ENCODE results near the gene ANKS3.

ANKS3 gene

DNA sequence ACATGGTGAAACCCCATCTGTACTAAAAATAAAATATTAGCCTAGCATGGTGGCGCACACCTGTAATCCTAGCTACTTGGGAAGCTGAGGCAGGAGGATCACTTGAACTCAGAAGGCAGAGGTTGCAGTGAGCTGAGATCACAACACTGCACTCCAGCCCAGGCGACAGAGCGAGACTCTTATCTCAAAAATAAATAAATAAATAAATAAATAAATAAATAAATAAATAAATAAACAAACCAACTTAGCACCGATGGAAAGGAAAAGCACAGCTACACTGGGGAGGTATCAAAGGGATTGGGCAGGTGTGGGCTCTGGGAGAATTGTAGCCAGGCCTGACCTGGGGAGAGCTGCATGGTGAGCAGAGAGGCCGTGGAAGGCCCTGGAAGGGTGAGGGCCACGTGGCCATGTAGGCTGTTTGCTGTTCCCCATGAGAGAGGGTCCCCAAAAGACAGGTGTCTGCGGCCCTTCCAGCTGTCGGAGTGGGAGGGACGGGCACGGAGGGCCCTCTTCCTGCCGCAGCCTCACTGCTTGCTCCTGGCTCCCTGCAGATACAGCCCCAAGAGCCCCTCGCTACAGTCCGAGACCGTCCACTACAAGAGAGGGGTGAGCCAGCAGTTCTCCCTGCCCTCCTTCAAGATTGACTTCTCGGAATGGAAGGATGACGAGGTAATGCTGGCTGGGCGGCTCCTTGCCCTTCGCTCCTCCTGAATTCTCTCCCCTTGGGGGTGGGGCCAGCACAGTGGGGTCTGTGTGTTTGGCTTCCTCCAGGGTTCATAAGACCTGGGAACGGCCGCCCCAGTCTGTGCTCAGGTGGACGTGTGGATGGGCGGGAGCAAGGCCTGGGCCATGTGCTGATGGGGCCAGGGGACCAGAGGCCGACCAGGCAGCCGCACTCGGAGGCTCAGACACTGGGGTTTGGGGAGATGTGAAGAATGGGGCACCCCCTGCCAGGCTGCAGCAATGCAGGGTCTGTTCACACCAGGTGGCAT, 77.1 kb downstream of the ANKS3 start:
- no peak for DNase-seq
- no peak overlapping the region for H3K9ac ChIP-seq (ENCODE audit: low read depth, low read length)
- TF ChIP-seq, protein P1, sequence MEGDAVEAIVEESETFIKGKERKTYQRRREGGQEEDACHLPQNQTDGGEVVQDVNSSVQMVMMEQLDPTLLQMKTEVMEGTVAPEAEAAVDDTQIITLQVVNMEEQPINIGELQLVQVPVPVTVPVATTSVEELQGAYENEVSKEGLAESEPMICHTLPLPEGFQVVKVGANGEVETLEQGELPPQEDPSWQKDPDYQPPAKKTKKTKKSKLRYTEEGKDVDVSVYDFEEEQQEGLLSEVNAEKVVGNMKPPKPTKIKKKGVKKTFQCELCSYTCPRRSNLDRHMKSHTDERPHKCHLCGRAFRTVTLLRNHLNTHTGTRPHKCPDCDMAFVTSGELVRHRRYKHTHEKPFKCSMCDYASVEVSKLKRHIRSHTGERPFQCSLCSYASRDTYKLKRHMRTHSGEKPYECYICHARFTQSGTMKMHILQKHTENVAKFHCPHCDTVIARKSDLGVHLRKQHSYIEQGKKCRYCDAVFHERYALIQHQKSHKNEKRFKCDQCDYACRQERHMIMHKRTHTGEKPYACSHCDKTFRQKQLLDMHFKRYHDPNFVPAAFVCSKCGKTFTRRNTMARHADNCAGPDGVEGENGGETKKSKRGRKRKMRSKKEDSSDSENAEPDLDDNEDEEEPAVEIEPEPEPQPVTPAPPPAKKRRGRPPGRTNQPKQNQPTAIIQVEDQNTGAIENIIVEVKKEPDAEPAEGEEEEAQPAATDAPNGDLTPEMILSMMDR (IDR thresholded peaks at IDR 0.05; ENCODE audit: borderline replicate concordance, extremely low read depth, low read length, poor library complexity, severe bottlenecking), result no peak
- TF ChIP-seq EZH2 (IDR thresholded peaks at IDR 0.05; ENCODE audit: borderline replicate concordance, low read depth, low read length, severe bottlenecking), result no peak
- no peak overlapping the region for H3K4me2 ChIP-seq (ENCODE audit: insufficient read depth, low read length)
- H3K27ac ChIP-seq (ENCODE audit: low read length), result no peak overlapping the region
- peaks cover 30% of the 10 kb centered on the region for H4K20me1 ChIP-seq (ENCODE audit: insufficient read depth, low read length)
- no peak for ATAC-seq (ENCODE audit: insufficient read depth, low read depth)
- H3K9me3 ChIP-seq (ENCODE audit: insufficient read depth, low read length, severe bottlenecking), result no peaks in the 10 kb centered on the region
- H3K36me3 ChIP-seq (ENCODE audit: insufficient read depth, low read length), result peaks cover 68% of the 10 kb centered on the region
- H3K79me2 ChIP-seq (ENCODE audit: insufficient read depth, low read length), result peaks cover 10% of the 10 kb centered on the region; the same call in 1 of the 2 replicates
- H3K27me3 ChIP-seq (ENCODE audit: insufficient read depth, low read length, poor library complexity), result no peaks in the 10 kb centered on the region
- H3K4me1 ChIP-seq (ENCODE audit: insufficient read depth, low read length), result no peaks in the 10 kb centered on the region
- H3K4me3 ChIP-seq (ENCODE audit: low read depth in 1 of 2, low read length in 2 of 2), result no peak overlapping the region
- no peak overlapping the region for H2AFZ ChIP-seq (ENCODE audit: low read depth, low read length)

- H3K36me3 ChIP-seq (ENCODE audit: insufficient read depth, low read length), result peaks cover 68% of the 10 kb centered on the region
- TF ChIP-seq, protein P1 (IDR thresholded peaks at IDR 0.05; ENCODE audit: borderline replicate concordance, extremely low read depth, low read length, poor library complexity, severe bottlenecking), result no peak
- TF ChIP-seq EZH2 (IDR thresholded peaks at IDR 0.05; ENCODE audit: borderline replicate concordance, low read depth, low read length, severe bottlenecking), result no peak
- no peak for ATAC-seq (ENCODE audit: insufficient read depth, low read depth)
- peaks cover 26% of the 10 kb centered on the region for H4K20me1 ChIP-seq (ENCODE audit: insufficient read depth, low read length)
- no peaks in the 10 kb centered on the region for H3K4me1 ChIP-seq (ENCODE audit: insufficient read depth, low read length)
- H3K9ac ChIP-seq (ENCODE audit: low read depth, low read length), result no peak overlapping the region
- H3K27ac ChIP-seq (ENCODE audit: low read length), result no peak overlapping the region
- no peak for DNase-seq
- no peaks in the 10 kb centered on the region for H3K9me3 ChIP-seq (ENCODE audit: insufficient read depth, low read length, severe bottlenecking)
- H3K27me3 ChIP-seq (ENCODE audit: insufficient read depth, low read length, poor library complexity), result no peaks in the 10 kb centered on the region
- H2AFZ ChIP-seq (ENCODE audit: low read depth, low read length), result no peak overlapping the region
- H3K4me2 ChIP-seq (ENCODE audit: insufficient read depth, low read length), result no peak overlapping the region
- no peak overlapping the region for H3K4me3 ChIP-seq (ENCODE audit: low read depth in 1 of 2, low read length in 2 of 2)
- H3K79me2 ChIP-seq (ENCODE audit: insufficient read depth, low read length), result peaks cover 4% of the 10 kb centered on the region; the same call in 1 of the 2 replicates
Measured at GRCh38 chr16:4656221-4656620, 77.8 kb downstream of the ANKS3 start.

- Histone ChIP-seq H3K4me2 (ENCODE audit: insufficient read depth, low read length) (no peak overlapping the region), H2AFZ (ENCODE audit: low read depth, low read length) (no peak overlapping the region), H3K27ac (ENCODE audit: low read length) (no peak overlapping the region), H3K9me3 (ENCODE audit: insufficient read depth, low read length, severe bottlenecking) (no peaks in the 10 kb centered on the region), H3K79me2 (ENCODE audit: insufficient read depth, low read length) (peaks cover 2% of the 10 kb centered on the region; the same call in 1 of the 2 replicates), H3K4me1 (ENCODE audit: insufficient read depth, low read length) (no peaks in the 10 kb centered on the region), H3K27me3 (ENCODE audit: insufficient read depth, low read length, poor library complexity) (no peaks in the 10 kb centered on the region), H4K20me1 (ENCODE audit: insufficient read depth, low read length) (peaks cover 24% of the 10 kb centered on the region), H3K36me3 (ENCODE audit: insufficient read depth, low read length) (peaks cover 70% of the 10 kb centered on the region), H3K4me3 (ENCODE audit: low read depth in 1 of 2, low read length in 2 of 2) (no peak overlapping the region), H3K9ac (ENCODE audit: low read depth, low read length) (no peak overlapping the region)
- DNase-seq, result no peak
- no peak for TF ChIP-seq EZH2 (IDR thresholded peaks at IDR 0.05; ENCODE audit: borderline replicate concordance, low read depth, low read length, severe bottlenecking)
- TF ChIP-seq, protein P1 (IDR thresholded peaks at IDR 0.05; ENCODE audit: borderline replicate concordance, extremely low read depth, low read length, poor library complexity, severe bottlenecking), result no peak
- ATAC-seq (ENCODE audit: insufficient read depth, low read depth), result no peak
Measured at GRCh38 chr16:4655801-4656200, 78.3 kb downstream of the ANKS3 start.

Measured in DND-41 (cell line).